IPS-15b (cell line): ENCODE results near the gene TOGARAM2.

Experiments used
- H3K27me3 ChIP-seq: one replicate; pipeline ENCODE4 v1.6.1; 2013; ENCODE audit warnings: low read length; ENCODE audit not compliant: control insufficient read depth, insufficient read depth
- H3K36me3 ChIP-seq: one replicate; pipeline ENCODE4 v1.6.1; 2013; ENCODE audit warnings: low read length; ENCODE audit not compliant: control insufficient read depth, insufficient read depth
- H3K4me1 ChIP-seq: one replicate; pipeline ENCODE4 v1.6.1; 2013; ENCODE audit warnings: mild to moderate bottlenecking, low read length; ENCODE audit not compliant: control insufficient read depth, insufficient read depth
- H3K4me3 ChIP-seq: one replicate; pipeline ENCODE4 v1.5.1; 2013; ENCODE audit warnings: low read depth, low read length
- H3K9ac ChIP-seq: one replicate; pipeline ENCODE4 v1.6.1; 2013; ENCODE audit warnings: low read depth, mild to moderate bottlenecking, low read length
- H3K9me3 ChIP-seq: one replicate; pipeline ENCODE4 v1.6.1; 2013; ENCODE audit warnings: mild to moderate bottlenecking, low read length; ENCODE audit not compliant: control insufficient read depth, insufficient read depth

TOGARAM2 gene

DNA sequence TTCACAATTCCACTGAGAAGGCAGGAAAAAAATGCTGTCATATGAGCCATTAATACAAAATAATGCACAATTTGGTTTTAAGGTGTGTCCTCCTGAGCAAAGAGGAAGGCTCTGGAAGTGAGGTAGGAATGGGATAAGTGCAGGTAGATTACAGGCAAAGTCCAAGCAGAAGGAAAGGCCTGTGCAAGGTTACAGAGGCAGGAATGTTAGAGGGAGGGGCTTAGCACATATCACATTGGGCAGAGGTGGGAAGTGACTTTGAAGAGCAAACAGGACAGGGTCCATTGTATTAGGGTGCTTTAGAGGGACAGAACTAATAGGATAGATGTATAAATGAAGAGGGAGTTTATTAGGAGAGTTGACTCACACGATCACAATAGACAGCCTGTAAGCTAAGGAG lies 119.5 kb downstream of the TOGARAM2 start:
- no peak overlapping the region for H3K9ac ChIP-seq
- no peak overlapping the region for H3K4me3 ChIP-seq
- no peaks in the 10 kb centered on the region for H3K4me1 ChIP-seq
- H3K36me3 ChIP-seq = no peaks in the 10 kb centered on the region
- H3K9me3 ChIP-seq = no peaks in the 10 kb centered on the region
- H3K27me3 ChIP-seq = no peaks in the 10 kb centered on the region
